Stimulated activated CD4-positive, alpha-beta T cell treated with anti-CD3 and anti-CD28 coated beads, Interleukin-2, amount 100 ng/mL, for 48 hours (primary cell): ENCODE measurements around the gene POLR2E.

Experiments
- DNase-seq, 2 donors: peaks; one replicate each; pipeline ENCODE4 v3.0.0-alpha.2; 2020

The POLR2E gene

GRCh38 chr19:1062387-1063029 lies 32.7 kb downstream of the POLR2E start:
- DNase-seq: peak in 1 of 2 donors; percentile 49

GRCh38 chr19:1061987-1062386 lies 33.2 kb downstream of the POLR2E start:
- no peak for DNase-seq

- no peak for DNase-seq
Observed at GRCh38 chr19:1060689-1061088, 34.5 kb downstream of the POLR2E start.

- DNase-seq: no peak
Observed at GRCh38 chr19:1058112-1058511, 37.1 kb downstream of the POLR2E start.

- no peak for DNase-seq
Observed at GRCh38 chr19:1057176-1057855, 37.9 kb downstream of the POLR2E start.

GRCh38 chr19:1055886-1056620 lies 39.1 kb downstream of the POLR2E start:
- DNase-seq: no peak

GRCh38 chr19:1055028-1055425 lies 40.1 kb downstream of the POLR2E start:
- no peak for DNase-seq

GRCh38 chr19:1054102-1055027 lies 40.8 kb downstream of the POLR2E start:
- DNase-seq: no peak

GRCh38 chr19:1053176-1054101 lies 41.7 kb downstream of the POLR2E start:
- no peak for DNase-seq

GRCh38 chr19:1052349-1052975 lies 42.7 kb downstream of the POLR2E start:
- no peak for DNase-seq

GRCh38 chr19:1051791-1052190 lies 43.4 kb downstream of the POLR2E start:
- no peak for DNase-seq

- DNase-seq: no peak
Observed at GRCh38 chr19:1050989-1051788, 44.0 kb downstream of the POLR2E start.

GRCh38 chr19:1049800-1050199 lies 45.4 kb downstream of the POLR2E start:
- no peak for DNase-seq

GRCh38 chr19:1049106-1049505 lies 46.1 kb downstream of the POLR2E start:
- no peak for DNase-seq

GRCh38 chr19:1047696-1048147 lies 47.5 kb downstream of the POLR2E start:
- no peak for DNase-seq

- no peak for DNase-seq
Observed at GRCh38 chr19:1046836-1047695, 48.1 kb downstream of the POLR2E start.

- no peak for DNase-seq
Observed at GRCh38 chr19:1046117-1046626, 49.0 kb downstream of the POLR2E start.

- DNase-seq: peak; percentile 64 to 73
Observed at GRCh38 chr19:1045247-1045603, 50.0 kb downstream of the POLR2E start.
